Measurements from ENCODE around the gene PPP1R13B. TPM values are rescaled to one million over a fixed set of nuclear protein-coding genes. Genes with fewer than 3 reads are reported as not detected.

Gene PPP1R13B
- total RNA-seq, 1 donor from 2014 or later = 16.2 TPM

DNA sequence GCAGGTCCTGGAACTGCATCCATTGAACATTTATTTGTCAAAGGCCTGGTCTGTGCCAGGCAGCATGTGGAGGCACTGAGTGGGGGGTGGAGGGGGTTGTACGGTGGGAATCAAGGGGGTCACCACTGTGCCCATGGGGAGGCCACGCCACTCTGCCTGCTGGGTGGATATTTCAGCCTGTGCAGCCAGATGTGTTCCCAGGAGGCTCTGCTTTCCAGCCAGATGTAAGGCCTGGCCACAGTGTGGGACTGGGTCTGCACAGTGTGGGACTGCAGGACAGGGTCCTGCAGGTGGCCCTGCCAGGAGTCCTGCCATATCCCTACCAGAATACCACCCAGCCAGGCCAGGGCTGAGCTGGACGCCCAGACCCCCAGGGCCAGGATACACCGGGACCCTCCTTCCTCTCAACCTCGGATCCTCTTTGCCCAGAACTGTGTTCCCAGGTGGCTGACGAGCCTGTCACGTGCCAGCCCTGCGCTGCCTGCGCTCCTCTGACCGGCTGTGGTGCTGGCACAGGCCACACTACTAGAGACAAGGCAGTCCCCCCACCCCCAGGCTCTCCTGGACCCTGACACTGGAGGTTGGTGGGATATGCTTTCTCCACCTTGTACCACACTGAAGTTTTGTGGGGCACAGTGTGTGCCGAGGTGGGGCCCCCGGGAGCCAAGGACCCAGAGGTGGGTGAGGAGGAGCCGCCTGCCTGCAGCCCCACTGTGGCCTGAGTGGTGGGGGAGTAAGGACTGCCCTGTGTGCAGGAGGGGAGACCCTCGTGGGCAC is 149.6 kb downstream of the PPP1R13B start:
- Mint-ChIP-seq H3K36me3 (ENCODE audit: low read depth) (peaks cover 51% of the 10 kb centered on the region), H3K4me3 (no peak overlapping the region), H3K27me3 (no peaks in the 10 kb centered on the region), H3K4me1 (peaks cover 64% of the 10 kb centered on the region), H3K9me3 (no peaks in the 10 kb centered on the region), H3K27ac (peak overlapping the region; percentile 56)
- ATAC-seq (ENCODE audit: low read depth) = no peak
- CTCF ChIA-PET = no interaction called here
- POLR2A ChIA-PET = no interaction called here
- intact Hi-C loops (cut with micrococcal nuclease) = no loop called here
- TF ChIP-seq, protein P1, sequence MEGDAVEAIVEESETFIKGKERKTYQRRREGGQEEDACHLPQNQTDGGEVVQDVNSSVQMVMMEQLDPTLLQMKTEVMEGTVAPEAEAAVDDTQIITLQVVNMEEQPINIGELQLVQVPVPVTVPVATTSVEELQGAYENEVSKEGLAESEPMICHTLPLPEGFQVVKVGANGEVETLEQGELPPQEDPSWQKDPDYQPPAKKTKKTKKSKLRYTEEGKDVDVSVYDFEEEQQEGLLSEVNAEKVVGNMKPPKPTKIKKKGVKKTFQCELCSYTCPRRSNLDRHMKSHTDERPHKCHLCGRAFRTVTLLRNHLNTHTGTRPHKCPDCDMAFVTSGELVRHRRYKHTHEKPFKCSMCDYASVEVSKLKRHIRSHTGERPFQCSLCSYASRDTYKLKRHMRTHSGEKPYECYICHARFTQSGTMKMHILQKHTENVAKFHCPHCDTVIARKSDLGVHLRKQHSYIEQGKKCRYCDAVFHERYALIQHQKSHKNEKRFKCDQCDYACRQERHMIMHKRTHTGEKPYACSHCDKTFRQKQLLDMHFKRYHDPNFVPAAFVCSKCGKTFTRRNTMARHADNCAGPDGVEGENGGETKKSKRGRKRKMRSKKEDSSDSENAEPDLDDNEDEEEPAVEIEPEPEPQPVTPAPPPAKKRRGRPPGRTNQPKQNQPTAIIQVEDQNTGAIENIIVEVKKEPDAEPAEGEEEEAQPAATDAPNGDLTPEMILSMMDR (IDR thresholded peaks at IDR 0.05) = no peak
- DNase-seq = no peak

DNA sequence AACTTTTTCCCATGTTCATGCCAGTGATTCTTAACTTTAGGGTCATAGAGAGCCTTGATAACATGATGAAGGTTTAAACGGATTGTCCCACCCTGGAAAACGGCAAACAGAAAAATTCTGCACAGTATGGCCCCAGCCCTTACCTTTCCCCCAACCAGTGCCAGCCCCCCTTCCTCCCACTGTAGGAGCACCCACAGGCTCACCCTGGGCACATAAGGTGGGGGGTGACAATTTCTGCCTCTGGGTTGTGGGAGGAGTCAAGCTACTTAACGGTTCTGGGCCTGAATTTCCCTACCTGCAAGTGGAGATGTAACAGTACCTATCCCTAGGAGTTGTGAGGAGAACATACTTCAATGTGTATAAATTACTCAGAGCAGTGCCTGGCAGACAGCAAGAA is 150.2 kb downstream of the PPP1R13B start:
- H3K27ac Mint-ChIP-seq = peak overlapping the region; percentile 56
- TF ChIP-seq, protein P1 (IDR thresholded peaks at IDR 0.05) = no peak
- DNase-seq (no peak), ATAC-seq (ENCODE audit: low read depth) (no peak)
- intact Hi-C loops (cut with micrococcal nuclease) = no loop called here
- peaks cover 62% of the 10 kb centered on the region for H3K4me1 Mint-ChIP-seq
- POLR2A ChIA-PET = no interaction called here
- CTCF ChIA-PET = no interaction called here
- H3K27me3 Mint-ChIP-seq = no peaks in the 10 kb centered on the region
- H3K9me3 Mint-ChIP-seq = no peaks in the 10 kb centered on the region
- peaks cover 50% of the 10 kb centered on the region for H3K36me3 Mint-ChIP-seq (ENCODE audit: low read depth)
- H3K4me3 Mint-ChIP-seq = no peak overlapping the region

DNA sequence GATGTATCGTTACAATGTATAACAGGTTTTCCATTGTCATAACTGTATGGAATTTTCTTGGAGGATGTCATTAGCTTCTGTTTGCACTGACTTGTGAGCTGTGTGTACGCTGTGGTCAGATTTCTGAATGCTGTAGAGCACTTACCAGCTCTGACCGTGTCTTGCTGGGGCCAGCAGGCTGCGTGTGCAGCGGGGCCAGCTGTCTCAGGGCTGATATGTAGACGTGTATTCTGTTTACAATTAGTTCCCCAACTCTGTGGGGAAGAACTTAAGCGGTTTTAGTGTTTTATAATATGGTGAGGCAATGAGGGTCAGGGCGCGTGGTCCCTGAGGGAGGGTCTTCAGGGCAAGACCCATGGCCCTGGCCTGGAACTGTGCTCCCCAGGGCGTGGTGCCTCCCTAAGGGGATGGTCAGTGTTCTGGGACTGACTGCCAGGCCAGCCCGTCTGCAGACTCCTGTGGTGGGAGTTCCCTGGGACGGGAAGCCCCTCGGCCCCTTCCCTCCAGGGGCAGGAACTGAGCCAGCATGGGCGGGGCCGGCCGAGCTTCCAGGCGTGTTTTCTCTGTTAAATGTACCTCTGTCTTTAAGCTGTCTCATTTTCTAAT is 150.8 kb downstream of the PPP1R13B start:
- Mint-ChIP-seq H3K4me3 (no peak overlapping the region), H3K27ac (peak overlapping the region; percentile 62), H3K4me1 (peaks cover 62% of the 10 kb centered on the region), H3K9me3 (no peaks in the 10 kb centered on the region), H3K27me3 (no peaks in the 10 kb centered on the region), H3K36me3 (ENCODE audit: low read depth) (peaks cover 46% of the 10 kb centered on the region)
- ATAC-seq (ENCODE audit: low read depth) (no peak), DNase-seq (no peak)
- intact Hi-C loops (cut with micrococcal nuclease) = no loop called here
- POLR2A ChIA-PET = no interaction called here
- CTCF ChIA-PET = no interaction called here
- TF ChIP-seq, protein P1 (IDR thresholded peaks at IDR 0.05) = no peak

DNA sequence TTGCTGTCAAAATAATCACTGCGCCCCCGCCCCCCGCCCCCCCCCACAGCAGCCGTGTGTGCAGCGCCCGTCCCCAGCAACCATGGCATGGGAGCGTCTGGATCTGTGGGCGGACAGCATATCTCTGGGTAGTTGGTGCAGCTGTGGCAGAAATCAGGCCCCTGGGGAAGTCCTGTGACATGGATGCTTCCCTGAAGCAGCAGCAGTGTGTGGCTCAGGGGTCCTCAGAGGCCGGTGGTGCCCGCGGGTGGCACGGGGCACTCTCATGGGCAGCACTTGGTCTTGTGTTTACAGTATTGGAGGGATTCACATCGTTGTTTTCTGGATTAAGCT is 151.3 kb downstream of the PPP1R13B start:
- TF ChIP-seq, protein P1 (IDR thresholded peaks at IDR 0.05) = no peak
- DNase-seq = no peak
- peaks cover 46% of the 10 kb centered on the region for H3K36me3 Mint-ChIP-seq (ENCODE audit: low read depth)
- H3K4me1 Mint-ChIP-seq = peaks cover 62% of the 10 kb centered on the region
- peak overlapping the region; percentile 62 for H3K27ac Mint-ChIP-seq
- H3K27me3 Mint-ChIP-seq = no peaks in the 10 kb centered on the region
- intact Hi-C loops (cut with micrococcal nuclease) = no loop called here
- CTCF ChIA-PET = no interaction called here
- ATAC-seq (ENCODE audit: low read depth) = no peak
- no peaks in the 10 kb centered on the region for H3K9me3 Mint-ChIP-seq
- POLR2A ChIA-PET = no interaction called here
- no peak overlapping the region for H3K4me3 Mint-ChIP-seq

DNA sequence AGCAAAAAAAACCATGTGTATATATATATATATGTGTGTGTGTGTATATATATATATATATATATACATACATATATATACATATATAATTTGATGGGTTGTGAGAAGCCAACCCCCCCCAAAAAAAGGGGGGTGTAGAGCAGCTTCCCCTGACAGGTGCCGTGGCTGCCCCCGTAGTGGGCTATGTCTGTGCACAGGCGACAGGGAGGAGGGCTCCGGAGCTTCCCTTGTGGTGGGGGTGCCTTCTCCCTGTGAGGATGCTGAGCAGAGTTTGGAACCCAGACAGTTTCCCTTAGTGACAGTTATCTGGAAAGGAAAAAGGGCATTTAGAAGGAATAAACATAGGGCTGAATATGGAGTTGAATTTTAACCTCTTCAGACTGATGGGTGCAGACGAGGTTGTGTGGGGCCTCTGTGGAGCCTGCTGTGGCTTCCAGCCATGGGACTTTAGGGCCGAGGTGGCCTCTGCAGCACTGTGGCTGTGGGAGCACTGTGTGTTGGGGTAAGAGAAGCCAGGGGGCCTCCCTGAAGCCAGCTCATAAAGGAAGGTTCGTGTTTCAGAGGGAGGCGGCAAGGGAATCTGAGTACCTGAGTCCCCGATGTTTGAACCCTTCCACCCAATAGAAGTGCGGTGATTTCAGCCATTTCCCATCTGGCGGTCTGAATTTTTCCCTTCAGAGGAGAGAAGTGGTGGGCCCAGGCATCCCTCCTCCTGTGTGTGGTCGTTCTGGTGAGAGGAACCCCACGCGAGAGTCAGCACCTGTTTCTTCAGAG is 151.9 kb downstream of the PPP1R13B start:
- Mint-ChIP-seq H3K27ac (no peak overlapping the region), H3K4me3 (no peak overlapping the region), H3K36me3 (ENCODE audit: low read depth) (peaks cover 46% of the 10 kb centered on the region), H3K9me3 (no peaks in the 10 kb centered on the region), H3K27me3 (no peaks in the 10 kb centered on the region), H3K4me1 (peaks cover 62% of the 10 kb centered on the region)
- TF ChIP-seq, protein P1 (IDR thresholded peaks at IDR 0.05) = no peak
- DNase-seq = no peak
- ChIA-PET CTCF (no interaction called here), POLR2A (no interaction called here)
- intact Hi-C loops (cut with micrococcal nuclease) = no loop called here
- ATAC-seq (ENCODE audit: low read depth) = no peak

All from activated B cell treated with CpG ODN at 0.5 μM for 24 hours (primary cell).